ENCODE results near the gene LTBP3. TPM values are rescaled to one million over a fixed set of nuclear protein-coding genes. Genes with fewer than 3 reads are reported as not detected.
A peak's percentile ranks its signal among the peaks of the same experiment; 100 is the strongest.

Gene LTBP3
- total and polyA plus RNA-seq, 2 of the 4 experiments (the other 2 are of a cell fraction): 6.6 to 145 TPM

DNA sequence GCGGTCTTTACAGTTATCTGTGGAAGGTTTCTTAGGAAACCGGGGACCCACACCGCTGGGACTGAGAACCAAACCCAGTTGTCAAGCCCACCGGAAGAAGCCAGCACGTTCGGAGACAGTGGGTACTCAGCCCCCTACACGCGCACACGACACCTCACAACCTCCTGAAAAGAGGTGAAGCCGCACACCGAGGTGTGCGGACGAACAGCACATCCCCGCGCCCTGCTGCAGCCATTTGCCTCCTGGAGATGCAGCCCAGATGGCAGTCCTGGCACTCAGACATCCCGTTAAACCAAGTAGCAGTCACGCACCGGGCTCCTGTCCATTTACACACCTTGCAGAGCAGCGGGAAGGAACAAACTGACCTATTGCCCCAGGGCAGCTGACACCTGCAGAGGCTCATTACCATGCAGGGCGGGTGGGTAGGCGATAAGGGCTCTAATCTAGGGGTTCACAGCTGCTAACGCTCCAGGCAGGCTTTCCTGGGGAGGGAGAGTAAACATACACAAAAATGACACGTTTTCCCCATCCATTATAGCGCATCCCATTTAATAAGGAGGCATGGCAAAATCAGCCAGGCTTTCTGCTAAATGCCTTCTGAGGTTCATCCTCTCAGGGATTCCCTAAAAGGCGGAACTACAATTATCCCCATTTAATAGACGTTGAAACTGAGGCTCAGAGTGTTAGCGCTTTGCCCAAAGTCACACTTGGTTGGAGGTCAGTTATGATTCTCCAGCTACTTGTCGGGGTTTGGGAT is 16.8 kb upstream of the LTBP3 start:
- TF ChIP-seq, protein P1, sequence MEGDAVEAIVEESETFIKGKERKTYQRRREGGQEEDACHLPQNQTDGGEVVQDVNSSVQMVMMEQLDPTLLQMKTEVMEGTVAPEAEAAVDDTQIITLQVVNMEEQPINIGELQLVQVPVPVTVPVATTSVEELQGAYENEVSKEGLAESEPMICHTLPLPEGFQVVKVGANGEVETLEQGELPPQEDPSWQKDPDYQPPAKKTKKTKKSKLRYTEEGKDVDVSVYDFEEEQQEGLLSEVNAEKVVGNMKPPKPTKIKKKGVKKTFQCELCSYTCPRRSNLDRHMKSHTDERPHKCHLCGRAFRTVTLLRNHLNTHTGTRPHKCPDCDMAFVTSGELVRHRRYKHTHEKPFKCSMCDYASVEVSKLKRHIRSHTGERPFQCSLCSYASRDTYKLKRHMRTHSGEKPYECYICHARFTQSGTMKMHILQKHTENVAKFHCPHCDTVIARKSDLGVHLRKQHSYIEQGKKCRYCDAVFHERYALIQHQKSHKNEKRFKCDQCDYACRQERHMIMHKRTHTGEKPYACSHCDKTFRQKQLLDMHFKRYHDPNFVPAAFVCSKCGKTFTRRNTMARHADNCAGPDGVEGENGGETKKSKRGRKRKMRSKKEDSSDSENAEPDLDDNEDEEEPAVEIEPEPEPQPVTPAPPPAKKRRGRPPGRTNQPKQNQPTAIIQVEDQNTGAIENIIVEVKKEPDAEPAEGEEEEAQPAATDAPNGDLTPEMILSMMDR (conservative IDR thresholded peaks at IDR 0.05; ENCODE audit: low read depth, low read length): no peak
- no peak for TF ChIP-seq RAD21 (IDR thresholded peaks at IDR 0.05; ENCODE audit: low read length)
- Histone ChIP-seq H3K9ac (ENCODE audit: low read depth, low read length) (peak overlapping the region; percentile 72), H3K4me2 (ENCODE audit: low read depth, low read length) (peak overlapping the region; percentile 87), H2AFZ (replicated peaks; ENCODE audit: low read length, poor library complexity) (peak overlapping the region; percentile 90), H3K4me3 (ENCODE audit: insufficient read depth, low read depth, low read length) (peak overlapping the region; percentile 58), H3K27ac (ENCODE audit: insufficient read depth, low read length) (peak overlapping the region; percentile 75), H3K18ac (ENCODE audit: low read depth, low read length) (peak overlapping the region; percentile 11; the same call in 1 of the 2 replicates), H3K9me1 (ENCODE audit: insufficient read depth, low read length) (peaks cover 8% of the 10 kb centered on the region), H4K5ac (ENCODE audit: low read depth, low read length) (peak overlapping the region; percentile 86), H2BK15ac (ENCODE audit: low read depth, low read length) (peak overlapping the region; percentile 76; the same call in 2 of the 3 replicates), H4K8ac (ENCODE audit: low read depth in 2 of 2, low read length in 2 of 2) (peak overlapping the region; percentile 58 to 90; a peak in 3 of 4 replicates), H3K14ac (replicated peaks; ENCODE audit: low read depth, low read length) (peak overlapping the region; percentile 96), H4K20me1 (ENCODE audit: insufficient read depth, low read length) (peaks cover 33% of the 10 kb centered on the region), H3K23ac (ENCODE audit: low read depth, low read length) (peak overlapping the region; percentile 93), H3K56ac (ENCODE audit: extremely low read depth, insufficient read depth, low read length) (peak overlapping the region; percentile 70), H3K79me1 (ENCODE audit: low read depth in 1 of 2, low read length in 2 of 2) (peaks cover 24 to 73% of the 10 kb centered on the region in 2 experiments), H3K4ac (ENCODE audit: low read depth, low read length) (peak overlapping the region; percentile 96), H4K91ac (ENCODE audit: insufficient read depth, low read depth, low read length) (peak overlapping the region; percentile 80), H3K9me3 (ENCODE audit: control insufficient read depth, insufficient read depth, low read length) (no peaks in the 10 kb centered on the region), H3K27me3 (ENCODE audit: control insufficient read depth, insufficient read depth, low read length) (no peaks in the 10 kb centered on the region), H2BK20ac (ENCODE audit: low read depth, low read length) (peak overlapping the region; percentile 34; the same call in 1 of the 2 replicates), H3K4me1 (ENCODE audit: control insufficient read depth, insufficient read depth, low read length) (peaks cover 33% of the 10 kb centered on the region), H3K36me3 (ENCODE audit: control insufficient read depth, insufficient read depth, low read length) (peaks cover 8% of the 10 kb centered on the region; the same call in 1 of the 2 replicates), H2AK9ac (replicated peaks; ENCODE audit: low read depth, low read length, poor library complexity) (peak overlapping the region; percentile 91), H2BK120ac (ENCODE audit: low read depth, low read length) (peak overlapping the region; percentile 83), H2BK5ac (ENCODE audit: low read depth, low read length, poor library complexity, severe bottlenecking) (peak overlapping the region; percentile 76), H2AK5ac (ENCODE audit: low read depth, low read length) (peak overlapping the region; percentile 98)
- intact Hi-C loops (cut with micrococcal nuclease) (loop anchor here (5.0 kb wide), 2 partner anchors 32 to 193 kb away; partner anchors contain the start of gene SLC25A45), in situ Hi-C loops (cut with MboI; ENCODE audit: low sequenced_read_pairs) (no loop called here), dilution Hi-C loops (cut with HindIII; ENCODE audit: low sequenced_read_pairs, unreplicated experiment) (no loop called here)
- BruUV-seq (replicated peaks): no TSS peak
- ChIA-PET POLR2A (ENCODE audit: unreplicated experiment) (no interaction called here), CTCF (no interaction called here)
- WGBS, 2 experiments (ENCODE audit: extremely low coverage in 2 of 2, insufficient read length in 1 of 2): 66% methylated on average over 16 of the region's 28 CpGs; no CpG with 5 or more reads in 1 of the 2 experiments
- ATAC-seq (ENCODE audit: low read depth) (no peak), DNase-seq (no peak)

Data from IMR-90 (cell line).